A673 (cell line): ENCODE data around the gene COIL. TPM values are rescaled to one million over a fixed set of nuclear protein-coding genes. Genes with fewer than 3 reads are reported as not detected.

Experiments
- BruUV-seq: library from RNA; stranded (reverse); fragments of 400-500 nt; replicated peaks from 2 replicates; lab custom pipeline; 2021; lab: Mats Ljungman, UMichigan
- CTCF ChIA-PET: fragments of 300-600 bp; sonication (Branson Sonifier 250); formaldehyde crosslinking; loops from one replicate; lab custom pipeline; 2022; ENCODE audit warnings: antibody characterized with exemption; lab: Charles Lee
- POLR2A ChIA-PET: fragments of 300-600 bp; sonication (Branson Sonifier 250); formaldehyde crosslinking; loops from one replicate; lab custom pipeline; 2022; ENCODE audit warnings: antibody characterized with exemption; ENCODE audit not compliant: low non-redundant PET; lab: Charles Lee
- DNase-seq: peaks from one replicate; pipeline ENCODE4 v3.0.0-alpha.2; 2015; ENCODE audit warnings: low spot score
- H3K27ac ChIP-seq: fragments of 200-600 bp; sonication (generic); 2 replicates; pipeline ENCODE4 v1.5.1; 2016; ENCODE audit warnings: mixed run types, low read depth, mild to moderate bottlenecking, mixed read lengths, antibody characterized with exemption, low read length; ENCODE audit not compliant: poor library complexity, severe bottlenecking
- H3K27me3 ChIP-seq: fragments of 200-600 bp; sonication (generic); replicated peaks from 2 replicates; pipeline ENCODE4 v1.6.1; 2017; ENCODE audit warnings: mixed run types, low read depth, mild to moderate bottlenecking, mixed read lengths, antibody characterized with exemption, low read length; ENCODE audit not compliant: insufficient read depth, poor library complexity
- H3K36me3 ChIP-seq: fragments of 200-600 bp; sonication (generic); 2 replicates; pipeline ENCODE4 v1.6.1; 2016; ENCODE audit warnings: mixed run types, mild to moderate bottlenecking, mixed read lengths, antibody characterized with exemption, low read length; ENCODE audit not compliant: insufficient read depth, poor library complexity, severe bottlenecking
- H3K4me1 ChIP-seq: fragments of 200-600 bp; sonication (generic); 2 replicates; pipeline ENCODE4 v1.6.1; 2017; ENCODE audit warnings: mixed run types, mild to moderate bottlenecking, mixed read lengths, antibody characterized with exemption, low read length; ENCODE audit not compliant: insufficient read depth, poor library complexity, severe bottlenecking
- H3K4me3 ChIP-seq: fragments of 200-600 bp; sonication (generic); 2 replicates; pipeline ENCODE4 v1.5.1; 2016; ENCODE audit warnings: low read depth, mixed run types, mild to moderate bottlenecking, mixed read lengths, low read length; ENCODE audit not compliant: poor library complexity, severe bottlenecking
- H3K9me3 ChIP-seq: fragments of 200-600 bp; sonication (generic); 2 replicates; pipeline ENCODE4 v1.6.1; 2016; ENCODE audit warnings: mixed run types, low read depth, mild to moderate bottlenecking, mixed read lengths, antibody characterized with exemption, low read length; ENCODE audit not compliant: poor library complexity, severe bottlenecking
- EZH2 ChIP-seq: fragments of 200-600 bp; sonication (generic); IDR thresholded peaks from 2 replicates; pipeline ENCODE4 v1.6.1; 2017; ENCODE audit warnings: borderline replicate concordance, low read depth, mild to moderate bottlenecking, mixed read lengths, antibody characterized with exemption, low read length; ENCODE audit not compliant: poor library complexity, severe bottlenecking
- intact Hi-C: fragments of 100-400 bp; cut with micrococcal nuclease; formaldehyde crosslinking; loops from one replicate; pipeline ENCODE4 v1.10.0; 2022; ENCODE audit not compliant: unreplicated experiment
- total RNA-seq: library from RNA; stranded (reverse); gene quantifications from 2 replicates; pipeline ENCODE4 v1.2.3, GENCODE V29; 2021
- TF ChIP-seq, protein P1 (sequence below): fragments of 300-800, 200-600 bp; sonication (generic); conservative IDR thresholded peaks from 2 replicates; pipeline ENCODE4 v1.5.1; 2017; ENCODE audit warnings: low read depth, mild to moderate bottlenecking, antibody characterized with exemption, low read length, moderate library complexity, mixed read lengths

COIL gene
- total RNA-seq, 1 experiment from 2014 or later: 23.2 TPM

DNA sequence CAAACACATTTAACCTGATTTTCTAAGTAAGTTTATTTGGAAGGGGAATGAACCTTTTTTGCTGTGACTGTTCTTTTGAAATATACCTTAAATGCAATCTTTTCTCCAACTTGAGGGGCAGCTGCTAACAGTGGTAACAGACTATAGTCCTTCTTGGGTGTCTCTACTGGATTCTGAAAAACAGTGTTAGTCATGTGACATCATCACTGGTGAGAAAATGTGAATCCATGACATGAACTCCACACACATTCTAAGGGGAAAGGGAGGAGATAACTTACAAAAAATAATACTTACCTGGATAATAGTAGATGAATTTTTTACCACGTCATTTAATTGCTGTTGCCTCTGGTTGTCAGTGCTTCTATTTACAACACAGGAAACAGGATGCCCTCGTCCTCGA lies 11.3 kb downstream of the COIL start:
- TF ChIP-seq EZH2: no peak
- TF ChIP-seq, protein P1, sequence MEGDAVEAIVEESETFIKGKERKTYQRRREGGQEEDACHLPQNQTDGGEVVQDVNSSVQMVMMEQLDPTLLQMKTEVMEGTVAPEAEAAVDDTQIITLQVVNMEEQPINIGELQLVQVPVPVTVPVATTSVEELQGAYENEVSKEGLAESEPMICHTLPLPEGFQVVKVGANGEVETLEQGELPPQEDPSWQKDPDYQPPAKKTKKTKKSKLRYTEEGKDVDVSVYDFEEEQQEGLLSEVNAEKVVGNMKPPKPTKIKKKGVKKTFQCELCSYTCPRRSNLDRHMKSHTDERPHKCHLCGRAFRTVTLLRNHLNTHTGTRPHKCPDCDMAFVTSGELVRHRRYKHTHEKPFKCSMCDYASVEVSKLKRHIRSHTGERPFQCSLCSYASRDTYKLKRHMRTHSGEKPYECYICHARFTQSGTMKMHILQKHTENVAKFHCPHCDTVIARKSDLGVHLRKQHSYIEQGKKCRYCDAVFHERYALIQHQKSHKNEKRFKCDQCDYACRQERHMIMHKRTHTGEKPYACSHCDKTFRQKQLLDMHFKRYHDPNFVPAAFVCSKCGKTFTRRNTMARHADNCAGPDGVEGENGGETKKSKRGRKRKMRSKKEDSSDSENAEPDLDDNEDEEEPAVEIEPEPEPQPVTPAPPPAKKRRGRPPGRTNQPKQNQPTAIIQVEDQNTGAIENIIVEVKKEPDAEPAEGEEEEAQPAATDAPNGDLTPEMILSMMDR: no peak
- H3K27ac ChIP-seq: no peak overlapping the region
- no TSS peak for BruUV-seq
- peaks cover 25% of the 10 kb centered on the region for H3K36me3 ChIP-seq
- no peaks in the 10 kb centered on the region for H3K4me1 ChIP-seq
- intact Hi-C loops: no loop called here
- H3K27me3 ChIP-seq: no peaks in the 10 kb centered on the region
- H3K9me3 ChIP-seq: no peaks in the 10 kb centered on the region
- ChIA-PET POLR2A (no interaction called here), CTCF (no interaction called here)
- H3K4me3 ChIP-seq: no peak overlapping the region
- DNase-seq: no peak

GRCh38 chr17:56948491-56948890 lies 12.4 kb downstream of the COIL start:
- TF ChIP-seq, protein P1: no peak
- TF ChIP-seq EZH2: no peak
- peaks cover 31% of the 10 kb centered on the region for H3K36me3 ChIP-seq
- POLR2A ChIA-PET: no interaction called here
- BruUV-seq: no TSS peak
- CTCF ChIA-PET: no interaction called here
- intact Hi-C loops: no loop called here
- H3K4me1 ChIP-seq: no peaks in the 10 kb centered on the region
- H3K9me3 ChIP-seq: no peaks in the 10 kb centered on the region
- H3K27ac ChIP-seq: no peak overlapping the region
- no peak for DNase-seq
- H3K27me3 ChIP-seq: no peaks in the 10 kb centered on the region
- no peak overlapping the region for H3K4me3 ChIP-seq

- H3K27ac ChIP-seq: no peak overlapping the region
- H3K9me3 ChIP-seq: no peaks in the 10 kb centered on the region
- peaks cover 33% of the 10 kb centered on the region for H3K36me3 ChIP-seq
- intact Hi-C loops: no loop called here
- ChIA-PET POLR2A (no interaction called here), CTCF (interaction anchor here (0.9 kb wide), 1 partner anchor 375 kb away, joined by 3 read pairs; no protein-coding TSS in a partner anchor)
- no peak for TF ChIP-seq EZH2
- TF ChIP-seq, protein P1: no peak
- no peak overlapping the region for H3K4me3 ChIP-seq
- BruUV-seq: no TSS peak
- no peaks in the 10 kb centered on the region for H3K4me1 ChIP-seq
- no peaks in the 10 kb centered on the region for H3K27me3 ChIP-seq
- DNase-seq: no peak
These were observed 13.1 kb downstream of the COIL start for GRCh38 chr17:56947741-56948140.
